HCT116 (cell line): ENCODE results near the gene GPR68. TPM values are rescaled to one million over a fixed set of nuclear protein-coding genes. Genes with fewer than 3 reads are reported as not detected.
"Not testable (repeated sequence)": the region's sequence is repeated elsewhere in the genome, so short reads cannot be mapped to it uniquely, and the experiment has no call there.

Experiments
- ATAC-seq: fragments of 200-7000 bp; cut with Tn5 transposase; 2 replicates; pipeline ENCODE4 v1.9.1; 2020; ENCODE audit warnings: mild to moderate bottlenecking, moderate library complexity
- BruUV-seq: library from RNA; stranded (reverse); fragments of 400-500 nt; replicated peaks from 2 replicates; lab custom pipeline; 2021; lab: Mats Ljungman, UMichigan
- CTCF ChIA-PET: fragments of 300-600 bp; sonication (Branson Sonifier 250); formaldehyde crosslinking; loops from one replicate; lab custom pipeline; 2021; ENCODE audit warnings: antibody characterized with exemption; lab: Charles Lee
- POLR2A ChIA-PET: fragments of 300-600, 350-600 bp; sonication (Branson Sonifier 250); formaldehyde crosslinking; loops from one replicate; lab custom pipeline; 2021; ENCODE audit warnings: antibody characterized with exemption; lab: Charles Lee
- RAD21 ChIA-PET, 2 experiments: fragments of 300-600 bp; sonication (Branson Sonifier 250); formaldehyde crosslinking; loops; one replicate each; lab custom pipeline; 2023; ENCODE audit warnings: low total read pairs in 2 of 2; ENCODE audit not compliant: uncharacterized antibody in 2 of 2, unreplicated experiment in 2 of 2, low non-redundant PET in 1 of 2; lab: Charles Lee
- DNase-seq: peaks from one replicate; pipeline ENCODE4 v3.0.0-alpha.2; 2010; ENCODE audit warnings: low read depth, low spot score
- H2AFZ ChIP-seq: fragments of 200-600 bp; shearing (Covaris generic), sonication (generic); 2 replicates; pipeline ENCODE4 v1.6.1; 2017; ENCODE audit warnings: low read depth, mixed run types, mixed read lengths, antibody characterized with exemption, low read length; ENCODE audit not compliant: poor library complexity, severe bottlenecking
- H3K27ac ChIP-seq: 2 replicates; pipeline ENCODE4 v1.5.1; 2012; ENCODE audit warnings: low read depth, low read length
- H3K27me3 ChIP-seq: fragments of 200-600 bp; sonication (generic); 2 replicates; pipeline ENCODE4 v1.6.1; 2016; ENCODE audit warnings: mixed run types, low read length, mixed read lengths; ENCODE audit not compliant: insufficient read depth
- H3K36me3 ChIP-seq, 2 experiments: fragments of 200-500 bp in 1 of 2; fragments of 200-600 bp in 1 of 2; sonication (Bioruptor generic) in 1 of 2; sonication (generic) in 1 of 2; 2 replicates each; pipeline versions ENCODE4 v1.5.1 to v1.6.1; 2014 to 2016; ENCODE audit warnings: low read length in 2 of 2, inconsistent platforms in 1 of 2, mixed read lengths in 1 of 2, mixed run types in 1 of 2; ENCODE audit not compliant: insufficient read depth in 2 of 2, control insufficient read depth in 1 of 2
- H3K4me1 ChIP-seq, 2 experiments: fragments of 200-600 bp in 1 of 2; sonication (generic) in 1 of 2; 2 replicates each; pipeline versions ENCODE4 v1.5.1 to v1.6.1; 2012 to 2017; ENCODE audit warnings: low read length in 2 of 2, inconsistent platforms in 1 of 2, mild to moderate bottlenecking in 1 of 2, mixed read lengths in 1 of 2, mixed run types in 1 of 2, moderate library complexity in 1 of 2; ENCODE audit not compliant: insufficient read depth in 2 of 2, control insufficient read depth in 1 of 2
- H3K4me2 ChIP-seq: fragments of 200-600 bp; sonication (generic); 2 replicates; pipeline ENCODE4 v1.6.1; 2017; ENCODE audit warnings: mixed run types, low read length, mixed read lengths
- H3K4me3 ChIP-seq, 2 experiments: fragments of 200-600 bp in 1 of 2; sonication (generic) in 1 of 2; replicated peaks in 1 of 2; 2 replicates each; pipeline ENCODE4 v1.5.1; 2011 to 2016; ENCODE audit warnings: low read length in 2 of 2, control low read depth in 1 of 2, low read depth in 1 of 2, mild to moderate bottlenecking in 1 of 2, mixed read lengths in 1 of 2, mixed run types in 1 of 2
- H3K79me2 ChIP-seq: fragments of 200-600 bp; sonication (generic); 2 replicates; pipeline ENCODE4 v1.6.1; 2017; ENCODE audit warnings: mild to moderate bottlenecking, mixed run types, low read length, moderate library complexity, mixed read lengths; ENCODE audit not compliant: insufficient read depth
- H3K9ac ChIP-seq: fragments of 200-600 bp; sonication (generic); 2 replicates; pipeline ENCODE4 v1.6.1; 2016; ENCODE audit warnings: low read length, mixed read lengths
- H3K9me2 ChIP-seq: fragments of 200-600 bp; sonication (generic), shearing (Covaris generic); 2 replicates; pipeline ENCODE4 v1.6.1; 2017; ENCODE audit warnings: mixed run types, mild to moderate bottlenecking, moderate library complexity; ENCODE audit not compliant: insufficient read depth
- H3K9me3 ChIP-seq, 2 experiments: fragments of 200-500 bp in 1 of 2; fragments of 200-600 bp in 1 of 2; sonication (Bioruptor generic) in 1 of 2; sonication (generic) in 1 of 2; 2 replicates each; pipeline ENCODE4 v1.6.1; 2014 to 2017; ENCODE audit warnings: low read length in 2 of 2, mixed read lengths in 2 of 2, inconsistent platforms in 1 of 2, low read depth in 1 of 2, mild to moderate bottlenecking in 1 of 2, mixed run types in 1 of 2, moderate library complexity in 1 of 2; ENCODE audit not compliant: control insufficient read depth in 1 of 2, insufficient read depth in 1 of 2
- H4K20me1 ChIP-seq: fragments of 200-600 bp; sonication (generic), shearing (Covaris generic); 2 replicates; pipeline ENCODE4 v1.6.1; 2017; ENCODE audit warnings: mixed run types, mild to moderate bottlenecking, moderate library complexity; ENCODE audit not compliant: insufficient read depth
- CBX3 ChIP-seq: IDR thresholded peaks from 2 replicates; pipeline ENCODE4 v1.6.1; 2012; ENCODE audit warnings: low read depth
- EGR1 ChIP-seq: IDR thresholded peaks from 2 replicates; pipeline ENCODE4 v1.6.1; 2012; ENCODE audit warnings: low read depth
- ELF1 ChIP-seq: IDR thresholded peaks from 2 replicates; pipeline ENCODE4 v1.6.1; 2012; ENCODE audit warnings: low read depth, borderline replicate concordance
- EZH2 ChIP-seq: fragments of 200-600 bp; sonication (generic); IDR thresholded peaks from 2 replicates; pipeline ENCODE4 v1.6.1; 2017; ENCODE audit warnings: antibody characterized with exemption, mixed run types
- EZH2phosphoT487 ChIP-seq: fragments of 200-600 bp; IDR thresholded peaks from 2 replicates; pipeline ENCODE4 v1.6.1; 2018; ENCODE audit warnings: antibody characterized with exemption, borderline replicate concordance
- JUND ChIP-seq: IDR thresholded peaks from 2 replicates; pipeline ENCODE4 v1.6.1; 2012
- POLR2A ChIP-seq: IDR thresholded peaks from 2 replicates; pipeline ENCODE4 v1.7.0; 2011; ENCODE audit warnings: borderline replicate concordance; ENCODE audit not compliant: insufficient read depth, insufficient read length; ENCODE audit errors: extremely low read depth
- RAD21 ChIP-seq: IDR thresholded peaks from 2 replicates; pipeline ENCODE4 v1.6.1; 2012; ENCODE audit warnings: low read depth, mild to moderate bottlenecking
- SIN3A ChIP-seq: IDR thresholded peaks from 2 replicates; pipeline ENCODE4 v1.6.1; 2012; ENCODE audit warnings: low read depth
- SP1 ChIP-seq: IDR thresholded peaks from 2 replicates; pipeline ENCODE4 v1.6.1; 2012; ENCODE audit warnings: low read depth
- SRF ChIP-seq: IDR thresholded peaks from 2 replicates; pipeline ENCODE4 v1.6.1; 2012; ENCODE audit warnings: low read depth
- TCF7L2 ChIP-seq: IDR thresholded peaks from 2 replicates; pipeline ENCODE4 v1.7.0; 2011; ENCODE audit warnings: borderline replicate concordance, inconsistent platforms; ENCODE audit not compliant: insufficient read depth, insufficient read length; ENCODE audit errors: extremely low read depth
- ZFX ChIP-seq: fragments of 450-650 bp; IDR thresholded peaks from 2 replicates; pipeline ENCODE4 v1.6.1; 2017
- ZNF274 ChIP-seq: fragments of 200-500 bp; sonication (Bioruptor generic); IDR thresholded peaks from 2 replicates; pipeline ENCODE4 v1.6.1; 2014; ENCODE audit warnings: mild to moderate bottlenecking, low read depth, low read length, inconsistent platforms
- intact Hi-C: fragments of 100-400 bp; cut with micrococcal nuclease; formaldehyde crosslinking; loops from 2 replicates; pipeline ENCODE4 v1.10.0; 2022
- total RNA-seq: library from RNA; stranded (reverse); gene quantifications from one replicate; pipeline ENCODE4 v1.2.1, GENCODE V29; 2021; ENCODE audit not compliant: unreplicated experiment
- TF ChIP-seq, protein P1 (sequence below), 3 experiments: fragments of 200-600 bp in 1 of 3; sonication (generic) in 1 of 3; IDR thresholded peaks in 2 of 3; conservative IDR thresholded peaks in 1 of 3; 2 replicates each; pipeline ENCODE4 v1.5.1; 2012 to 2017; ENCODE audit warnings: low read depth in 2 of 3, low read length in 2 of 3, antibody characterized with exemption in 1 of 3, borderline replicate concordance in 1 of 3, control low read depth in 1 of 3, mild to moderate bottlenecking in 1 of 3, mixed read lengths in 1 of 3, mixed run types in 1 of 3, moderate library complexity in 1 of 3; ENCODE audit not compliant: insufficient read depth in 1 of 3
- TF ChIP-seq, protein P2 (sequence below): IDR thresholded peaks from 2 replicates; pipeline ENCODE4 v1.6.1; 2012; ENCODE audit warnings: low read depth

The GPR68 gene
- total RNA-seq, 1 experiment from 2014 or later, result not detected

DNA sequence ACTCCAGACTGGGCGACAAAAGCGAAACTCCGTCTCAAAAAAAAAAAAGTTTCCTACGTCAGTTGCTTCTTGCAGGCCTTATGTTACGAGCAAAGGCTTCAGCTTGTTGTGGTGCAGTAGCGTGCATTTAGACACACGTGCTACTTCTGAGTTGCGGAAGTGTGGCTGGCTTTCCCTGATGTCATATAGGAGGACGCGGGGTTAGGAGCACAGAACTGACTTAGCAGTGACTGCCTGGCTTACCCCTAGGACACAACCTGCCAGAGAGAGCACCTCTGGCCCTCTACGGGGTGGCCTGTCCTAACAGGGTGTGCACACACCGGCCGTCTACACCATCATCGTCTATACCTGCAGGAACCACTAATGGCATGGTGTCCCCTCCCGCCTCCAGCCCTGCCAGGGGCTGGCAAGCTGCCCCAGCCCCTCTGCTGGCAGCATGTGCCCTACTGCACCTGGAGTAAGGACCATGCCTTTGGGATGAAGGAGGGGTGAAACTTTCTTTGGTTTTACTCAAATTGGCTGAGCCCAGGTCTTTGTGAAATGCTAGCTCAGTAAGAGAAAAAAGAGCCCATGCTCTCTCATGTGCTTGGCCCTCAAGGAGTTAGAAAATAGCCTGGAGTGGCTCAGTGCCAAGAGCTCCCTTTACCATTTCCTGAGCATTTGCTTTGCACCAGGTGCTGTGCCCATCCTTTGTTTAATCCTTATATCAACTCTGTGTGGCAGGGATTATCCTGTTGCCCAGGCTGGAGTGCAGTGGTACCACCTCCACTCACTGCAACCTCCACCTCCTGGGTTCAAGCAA, 1.7 kb upstream of the GPR68 start:
- no peak overlapping the region for H3K27ac ChIP-seq
- H3K9me2 ChIP-seq, result no peaks in the 10 kb centered on the region
- no peak overlapping the region for H3K9ac ChIP-seq
- H3K4me2 ChIP-seq, result no peak overlapping the region
- ATAC-seq, result no peak
- no TSS peak for BruUV-seq
- H3K27me3 ChIP-seq, result no peaks in the 10 kb centered on the region
- H3K4me3 ChIP-seq, result no peak overlapping the region
- ChIA-PET RAD21 (no interaction called here), POLR2A (interaction anchor here (0.7 kb wide), 1 partner anchor 86 kb away, joined by 3 read pairs; no protein-coding TSS in a partner anchor), CTCF (no interaction called here)
- no peaks in the 10 kb centered on the region for H3K9me3 ChIP-seq
- TF ChIP-seq ELF1, result no peak
- TF ChIP-seq EZH2phosphoT487, result no peak
- no peak for TF ChIP-seq TCF7L2
- TF ChIP-seq RAD21, result no peak
- TF ChIP-seq, protein P1, sequence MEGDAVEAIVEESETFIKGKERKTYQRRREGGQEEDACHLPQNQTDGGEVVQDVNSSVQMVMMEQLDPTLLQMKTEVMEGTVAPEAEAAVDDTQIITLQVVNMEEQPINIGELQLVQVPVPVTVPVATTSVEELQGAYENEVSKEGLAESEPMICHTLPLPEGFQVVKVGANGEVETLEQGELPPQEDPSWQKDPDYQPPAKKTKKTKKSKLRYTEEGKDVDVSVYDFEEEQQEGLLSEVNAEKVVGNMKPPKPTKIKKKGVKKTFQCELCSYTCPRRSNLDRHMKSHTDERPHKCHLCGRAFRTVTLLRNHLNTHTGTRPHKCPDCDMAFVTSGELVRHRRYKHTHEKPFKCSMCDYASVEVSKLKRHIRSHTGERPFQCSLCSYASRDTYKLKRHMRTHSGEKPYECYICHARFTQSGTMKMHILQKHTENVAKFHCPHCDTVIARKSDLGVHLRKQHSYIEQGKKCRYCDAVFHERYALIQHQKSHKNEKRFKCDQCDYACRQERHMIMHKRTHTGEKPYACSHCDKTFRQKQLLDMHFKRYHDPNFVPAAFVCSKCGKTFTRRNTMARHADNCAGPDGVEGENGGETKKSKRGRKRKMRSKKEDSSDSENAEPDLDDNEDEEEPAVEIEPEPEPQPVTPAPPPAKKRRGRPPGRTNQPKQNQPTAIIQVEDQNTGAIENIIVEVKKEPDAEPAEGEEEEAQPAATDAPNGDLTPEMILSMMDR (IDR thresholded peaks at IDR 0.05 in 2 of 3, conservative IDR thresholded peaks at IDR 0.05 in 1 of 3; ENCODE audit: borderline replicate concordance in 1 of 3, insufficient read depth in 1 of 3, low read depth in 2 of 3, low read length in 2 of 3), result no peak
- TF ChIP-seq SRF, result no peak
- no peak for TF ChIP-seq ZFX
- TF ChIP-seq POLR2A, result no peak
- TF ChIP-seq JUND, result no peak
- TF ChIP-seq SP1, result no peak
- TF ChIP-seq EZH2, result no peak
- TF ChIP-seq CBX3, result no peak
- TF ChIP-seq, protein P2, sequence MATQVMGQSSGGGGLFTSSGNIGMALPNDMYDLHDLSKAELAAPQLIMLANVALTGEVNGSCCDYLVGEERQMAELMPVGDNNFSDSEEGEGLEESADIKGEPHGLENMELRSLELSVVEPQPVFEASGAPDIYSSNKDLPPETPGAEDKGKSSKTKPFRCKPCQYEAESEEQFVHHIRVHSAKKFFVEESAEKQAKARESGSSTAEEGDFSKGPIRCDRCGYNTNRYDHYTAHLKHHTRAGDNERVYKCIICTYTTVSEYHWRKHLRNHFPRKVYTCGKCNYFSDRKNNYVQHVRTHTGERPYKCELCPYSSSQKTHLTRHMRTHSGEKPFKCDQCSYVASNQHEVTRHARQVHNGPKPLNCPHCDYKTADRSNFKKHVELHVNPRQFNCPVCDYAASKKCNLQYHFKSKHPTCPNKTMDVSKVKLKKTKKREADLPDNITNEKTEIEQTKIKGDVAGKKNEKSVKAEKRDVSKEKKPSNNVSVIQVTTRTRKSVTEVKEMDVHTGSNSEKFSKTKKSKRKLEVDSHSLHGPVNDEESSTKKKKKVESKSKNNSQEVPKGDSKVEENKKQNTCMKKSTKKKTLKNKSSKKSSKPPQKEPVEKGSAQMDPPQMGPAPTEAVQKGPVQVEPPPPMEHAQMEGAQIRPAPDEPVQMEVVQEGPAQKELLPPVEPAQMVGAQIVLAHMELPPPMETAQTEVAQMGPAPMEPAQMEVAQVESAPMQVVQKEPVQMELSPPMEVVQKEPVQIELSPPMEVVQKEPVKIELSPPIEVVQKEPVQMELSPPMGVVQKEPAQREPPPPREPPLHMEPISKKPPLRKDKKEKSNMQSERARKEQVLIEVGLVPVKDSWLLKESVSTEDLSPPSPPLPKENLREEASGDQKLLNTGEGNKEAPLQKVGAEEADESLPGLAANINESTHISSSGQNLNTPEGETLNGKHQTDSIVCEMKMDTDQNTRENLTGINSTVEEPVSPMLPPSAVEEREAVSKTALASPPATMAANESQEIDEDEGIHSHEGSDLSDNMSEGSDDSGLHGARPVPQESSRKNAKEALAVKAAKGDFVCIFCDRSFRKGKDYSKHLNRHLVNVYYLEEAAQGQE, result no peak
- no peak for TF ChIP-seq ZNF274
- TF ChIP-seq SIN3A, result no peak
- no peak for TF ChIP-seq EGR1
- no peaks in the 10 kb centered on the region for H3K36me3 ChIP-seq
- no peaks in the 10 kb centered on the region for H3K79me2 ChIP-seq
- intact Hi-C loops, result no loop called here
- H3K4me1 ChIP-seq, result peaks cover 0 to 6% of the 10 kb centered on the region in 2 experiments; a peak in 1 of 4 replicates
- no peak overlapping the region for H2AFZ ChIP-seq
- no peaks in the 10 kb centered on the region for H4K20me1 ChIP-seq
- no peak for DNase-seq

DNA sequence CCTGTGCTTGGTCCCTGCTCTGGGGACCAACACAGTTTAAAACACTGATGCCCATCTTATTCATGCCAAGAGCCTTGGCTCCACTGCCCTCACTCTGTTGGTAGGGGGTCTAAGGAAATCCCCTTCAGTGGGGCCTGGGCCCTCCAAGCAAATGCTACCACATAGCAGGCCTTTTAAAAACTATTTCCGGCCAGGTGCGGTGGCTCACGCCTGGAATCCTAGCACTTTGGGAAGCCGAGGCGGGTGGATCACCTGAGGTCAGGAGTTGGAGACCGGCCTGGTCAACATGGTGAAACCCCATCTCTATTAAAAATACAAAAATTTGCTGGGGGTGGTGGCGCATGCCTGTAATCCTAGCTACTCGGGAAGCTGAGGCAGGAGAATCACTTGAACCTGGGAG, 1.1 kb upstream of the GPR68 start:
- H4K20me1 ChIP-seq, RAD21 ChIA-PET, H3K27ac ChIP-seq, H3K4me2 ChIP-seq, H3K9me2 ChIP-seq, CTCF ChIA-PET, H3K36me3 ChIP-seq, H3K27me3 ChIP-seq, H3K4me3 ChIP-seq, H3K9me3 ChIP-seq, POLR2A ChIA-PET, BruUV-seq, H2AFZ ChIP-seq, H3K9ac ChIP-seq, intact Hi-C loops, H3K79me2 ChIP-seq, H3K4me1 ChIP-seq, ATAC-seq, DNase-seq: not testable (repeated sequence)
